HG03139 (cell line): ENCODE data around the gene PNPLA7.
A peak's percentile ranks its signal among the peaks of the same experiment; 100 is the strongest.

Source experiments
- ATAC-seq: cut with Tn5 transposase; IDR thresholded peaks from one replicate; pipeline ENCODE4 v1.9.1; 2021; ENCODE audit not compliant: unreplicated experiment

PNPLA7 gene

GRCh38 chr9:137462986-137463930, 86.9 kb downstream of the PNPLA7 start:
- ATAC-seq = no peak

- ATAC-seq = no peak
These were observed 87.7 kb downstream of the PNPLA7 start for GRCh38 chr9:137462396-137462985.

DNA sequence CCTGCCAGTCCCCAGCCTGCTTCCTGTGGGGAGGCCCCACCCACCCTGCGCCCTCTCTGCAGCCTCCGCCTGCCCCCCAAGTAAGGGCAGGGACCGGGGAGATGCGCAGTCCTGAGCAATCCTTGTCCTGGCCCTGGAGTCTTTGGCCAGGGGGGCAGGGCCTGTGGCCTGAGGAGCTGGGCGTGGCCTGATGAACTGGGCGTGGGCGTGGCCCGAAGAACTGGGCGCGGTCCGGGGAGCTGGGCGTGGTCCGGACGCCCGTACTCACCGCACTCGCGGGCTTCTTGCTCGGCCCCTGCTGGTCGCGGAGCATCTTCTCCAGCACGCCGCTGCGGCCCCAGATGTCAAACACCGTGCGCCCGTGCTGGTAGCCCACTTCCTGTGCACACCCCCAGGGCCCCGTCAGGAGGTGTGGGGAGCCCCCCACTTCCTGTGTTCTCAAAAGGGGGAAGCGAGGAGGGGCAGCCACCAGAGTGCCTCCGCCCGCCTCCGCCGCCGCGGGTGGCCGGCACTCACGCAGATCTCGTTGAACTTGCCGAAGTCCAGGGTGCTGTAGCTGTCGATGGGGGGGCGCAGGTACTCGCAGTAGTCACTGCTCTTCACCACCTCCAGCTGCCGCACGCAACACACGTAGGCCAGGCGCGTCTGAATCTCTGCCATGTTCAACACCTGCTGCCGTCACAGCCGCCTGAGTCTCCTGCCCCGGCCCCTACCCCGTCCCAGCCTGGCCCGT, 88.4 kb downstream of the PNPLA7 start:
- peak; percentile 57 for ATAC-seq

DNA sequence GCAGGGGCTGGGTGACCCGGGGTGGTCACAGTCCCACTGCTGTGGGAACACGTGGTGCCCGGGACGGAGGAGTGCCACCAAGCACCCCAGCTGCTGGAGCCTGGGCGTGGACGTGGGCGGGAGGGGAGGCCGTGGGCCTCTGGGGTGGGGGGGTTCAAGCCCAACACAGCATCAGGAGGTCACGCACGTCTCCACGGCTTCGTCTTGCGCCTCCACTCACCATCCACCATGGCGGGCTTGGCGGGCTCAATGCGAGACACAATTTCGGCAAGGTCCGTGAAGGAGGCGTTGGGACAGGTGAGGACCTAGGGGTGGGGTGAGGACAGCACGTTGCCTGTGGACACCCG, 88.9 kb downstream of the PNPLA7 start:
- no peak for ATAC-seq

DNA sequence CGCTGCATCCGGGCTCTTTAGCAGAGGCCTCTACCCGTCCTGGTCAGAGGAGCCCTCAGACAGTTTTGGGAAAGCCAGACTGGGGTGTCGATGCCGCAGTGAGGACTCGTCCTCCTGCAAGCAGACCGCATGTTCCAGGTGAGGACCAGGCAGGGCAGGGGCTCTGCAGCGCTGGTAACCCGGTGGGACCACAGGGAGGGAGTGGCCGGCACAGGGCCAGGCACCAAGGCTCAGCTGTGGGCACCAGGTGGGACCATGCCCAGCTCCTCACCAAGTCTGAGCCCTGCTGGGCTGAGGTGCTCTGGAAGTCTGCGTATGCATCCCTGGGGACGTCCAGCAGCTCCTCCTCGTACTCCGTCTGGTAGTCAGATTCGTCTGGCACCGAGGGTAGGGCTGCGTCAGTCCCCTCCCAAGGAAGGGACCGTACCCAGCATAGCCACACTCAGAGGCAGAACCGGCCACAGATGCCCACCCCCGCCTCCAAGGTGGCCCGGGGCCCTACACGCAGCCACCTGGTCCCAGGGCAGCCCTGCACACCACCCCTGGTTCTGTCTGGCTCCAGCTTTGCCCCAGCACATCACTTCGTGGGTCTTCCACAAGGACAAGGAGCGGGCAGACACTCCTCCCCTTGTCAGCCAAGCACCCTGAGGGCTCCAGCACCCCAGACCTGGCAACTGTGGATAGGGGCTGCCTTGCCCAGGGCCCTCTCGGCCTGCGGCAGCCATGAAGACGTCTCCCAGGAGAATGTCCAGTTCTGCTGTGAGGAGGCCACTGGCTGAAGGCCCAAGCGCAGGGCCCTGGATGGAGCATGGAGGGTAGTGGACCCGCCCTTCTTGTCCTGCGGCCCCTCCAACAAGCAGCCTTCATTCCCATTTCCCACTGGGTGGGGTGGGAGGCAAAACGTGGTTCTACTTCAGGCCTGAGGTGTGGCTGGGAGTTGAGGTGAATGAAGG, 89.6 kb downstream of the PNPLA7 start:
- no peak for ATAC-seq

- ATAC-seq = no peak
These were observed 90.4 kb downstream of the PNPLA7 start for GRCh38 chr9:137459601-137460362.

DNA sequence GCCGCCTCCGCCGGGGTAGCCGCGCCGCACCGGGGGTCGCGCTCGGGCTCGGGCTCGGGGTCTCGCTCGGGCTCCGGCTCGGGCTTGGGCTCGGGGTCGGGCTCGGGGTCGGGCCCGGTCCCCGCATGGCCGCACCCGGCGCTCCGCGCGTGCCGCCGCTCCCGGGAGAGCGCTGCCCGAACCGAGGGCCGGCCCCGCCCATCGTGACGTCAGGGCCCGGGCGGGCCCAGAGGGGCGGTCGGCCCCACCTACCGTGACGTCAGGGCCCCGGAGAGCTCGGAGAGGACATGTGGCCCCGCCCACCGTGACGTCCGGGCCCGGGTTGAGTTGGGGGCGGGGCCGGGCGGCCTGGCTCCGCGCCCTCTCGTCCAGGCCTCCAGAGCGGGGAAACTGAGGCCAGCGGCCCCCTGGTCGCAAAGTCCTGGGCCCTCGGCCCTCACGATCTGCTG, 91.0 kb downstream of the PNPLA7 start, which contains the start of gene NSMF:
TSS of gene NSMF (minus strand) at position 183 of the 449 bp plus-strand sequence. CDS start 232 bp downstream, outside the sequence.
- ATAC-seq = peak; percentile 47

DNA sequence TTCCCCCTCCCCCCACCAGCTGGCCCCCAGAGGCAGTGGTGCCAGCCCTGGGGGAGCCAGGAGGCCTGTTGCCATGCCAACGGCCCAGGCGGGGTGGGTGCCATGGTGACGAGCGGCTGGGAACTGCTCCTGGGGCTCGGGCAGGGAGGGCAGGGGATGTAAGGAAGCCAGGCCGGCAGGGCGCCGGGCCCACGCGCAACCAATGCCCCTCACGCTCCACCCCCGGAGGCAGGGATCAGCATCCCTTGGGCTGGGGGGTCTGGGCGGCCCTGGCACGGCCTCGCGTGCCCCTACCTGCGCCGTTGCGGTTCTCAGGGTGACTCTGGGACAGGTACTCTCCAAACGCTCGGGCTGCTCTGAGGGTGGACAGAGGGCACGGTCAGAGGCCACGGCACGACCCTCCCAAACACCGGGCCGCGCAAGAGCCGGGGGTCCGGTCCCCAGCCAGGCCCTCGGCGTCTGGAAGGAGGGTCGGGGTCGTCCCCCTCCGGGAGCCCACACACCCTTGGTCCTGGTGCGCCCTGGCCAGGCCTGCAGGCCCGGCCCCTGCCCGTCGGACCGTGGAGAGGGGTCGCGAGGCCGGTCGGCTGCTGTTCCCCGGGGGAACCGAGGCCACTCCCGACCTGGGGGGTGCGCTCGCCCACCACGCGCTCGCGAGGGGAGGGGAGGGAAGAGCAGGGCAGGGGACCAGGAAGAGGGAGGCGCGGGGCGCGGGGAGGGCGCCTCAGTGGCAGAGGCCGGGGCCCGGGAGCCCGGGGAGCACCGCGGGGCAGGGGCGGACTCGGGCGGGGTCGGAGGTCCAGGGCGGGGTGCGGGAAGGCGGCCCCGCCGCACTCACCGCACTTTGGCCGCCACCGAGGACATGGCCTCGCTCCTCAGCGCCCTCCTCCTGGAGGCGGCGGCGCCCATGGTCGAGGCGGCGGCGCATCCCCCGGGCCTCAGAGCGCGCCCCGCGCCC, 91.7 kb downstream of the PNPLA7 start:
- peak; percentile 2 for ATAC-seq

- no peak for ATAC-seq
These were observed 92.6 kb downstream of the PNPLA7 start for GRCh38 chr9:137457406-137458193.

DNA sequence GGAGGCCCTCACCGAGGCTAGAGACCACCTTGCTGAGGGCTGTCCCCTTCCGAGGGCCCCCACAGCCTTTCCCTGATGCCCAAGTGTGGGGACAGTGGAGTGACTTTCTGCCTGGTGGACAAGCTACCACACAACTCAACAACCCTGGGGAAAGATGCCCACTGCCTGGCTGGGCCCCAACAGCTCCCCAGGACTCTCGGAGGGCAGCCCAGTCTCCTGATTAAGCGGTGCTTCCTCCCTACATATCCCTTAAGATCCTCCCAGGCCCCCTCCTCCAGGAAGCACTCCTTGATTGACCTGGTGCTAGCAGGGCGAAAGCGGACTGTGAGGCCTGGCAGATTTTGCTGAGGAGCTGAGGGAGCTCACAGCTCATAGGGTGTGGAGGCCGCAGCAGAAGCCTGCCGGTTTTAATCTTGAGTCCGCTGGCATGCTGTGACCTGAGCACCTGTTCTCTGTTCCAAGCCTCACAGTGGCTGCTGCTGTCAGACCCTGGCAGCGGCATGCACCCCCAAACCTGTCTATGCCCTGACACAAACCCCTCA, 93.3 kb downstream of the PNPLA7 start:
- no peak for ATAC-seq

- no peak for ATAC-seq
These were observed 93.9 kb downstream of the PNPLA7 start for GRCh38 chr9:137456061-137456863.

DNA sequence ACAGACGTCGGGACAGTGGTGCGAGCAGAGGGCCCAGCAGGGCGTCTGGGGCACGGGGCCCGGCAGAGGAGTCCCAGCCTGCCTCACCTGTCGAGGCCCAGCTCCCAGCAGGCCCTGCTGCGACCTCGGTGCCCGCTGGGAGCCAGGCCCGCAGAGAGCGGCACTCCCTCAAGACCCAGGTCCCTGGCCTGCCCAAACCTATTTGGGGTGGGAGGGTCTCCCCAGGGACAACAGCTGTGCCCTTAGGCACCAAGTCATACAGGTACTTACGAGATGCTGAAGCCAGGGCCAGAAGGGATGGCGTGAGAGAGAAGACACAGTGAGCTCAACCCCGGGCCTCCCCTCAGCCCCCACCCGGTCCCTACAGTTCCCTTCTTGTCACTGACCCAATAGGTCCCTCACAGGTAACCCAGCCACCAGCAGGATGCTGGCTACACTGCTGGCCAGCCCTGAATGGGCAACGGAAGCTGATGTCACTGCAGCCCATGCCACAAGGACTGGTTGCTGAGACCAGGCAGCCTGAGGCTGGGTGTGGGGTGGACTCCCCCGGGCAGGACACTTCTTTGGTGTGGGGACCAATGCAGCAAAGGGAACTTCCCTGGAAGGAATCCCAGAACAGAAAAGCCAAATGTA, 94.7 kb downstream of the PNPLA7 start:
- no peak for ATAC-seq

- ATAC-seq = no peak
These were observed 95.4 kb downstream of the PNPLA7 start for GRCh38 chr9:137454597-137455358.

DNA sequence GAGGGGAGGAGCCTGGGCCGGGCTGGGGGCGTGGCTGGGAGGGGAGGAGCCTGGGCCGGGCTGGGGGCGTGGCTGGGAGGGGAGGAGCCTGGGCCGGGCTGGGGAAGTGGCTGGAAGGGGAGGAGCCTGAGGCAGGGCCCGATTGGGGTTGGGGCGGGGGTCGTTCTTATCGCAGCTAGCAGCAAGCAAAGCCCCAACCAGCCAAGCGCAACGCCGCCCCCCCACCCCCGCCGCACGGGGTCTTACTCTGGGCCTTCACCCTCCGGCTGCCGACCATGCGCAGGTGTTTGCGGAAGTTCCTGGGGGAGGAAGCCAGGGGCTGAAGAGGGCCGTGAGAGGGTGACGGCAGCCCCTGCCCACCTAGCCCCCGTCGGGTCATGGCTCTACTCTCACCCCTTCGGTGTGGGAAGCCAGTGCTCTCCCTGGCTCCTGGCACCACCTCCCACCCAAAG, 96.0 kb downstream of the PNPLA7 start:
- no peak for ATAC-seq

- peak; percentile 47 for ATAC-seq
These were observed 96.5 kb downstream of the PNPLA7 start for GRCh38 chr9:137453643-137454081.
